HG03342 (cell line): Measurements from ENCODE around the gene SEMA3C.

Experiments used
- ATAC-seq: cut with Tn5 transposase; IDR thresholded peaks from one replicate; pipeline ENCODE4 v1.9.1; 2021; ENCODE audit warnings: mild to moderate bottlenecking, moderate library complexity; ENCODE audit not compliant: unreplicated experiment

Gene SEMA3C

DNA sequence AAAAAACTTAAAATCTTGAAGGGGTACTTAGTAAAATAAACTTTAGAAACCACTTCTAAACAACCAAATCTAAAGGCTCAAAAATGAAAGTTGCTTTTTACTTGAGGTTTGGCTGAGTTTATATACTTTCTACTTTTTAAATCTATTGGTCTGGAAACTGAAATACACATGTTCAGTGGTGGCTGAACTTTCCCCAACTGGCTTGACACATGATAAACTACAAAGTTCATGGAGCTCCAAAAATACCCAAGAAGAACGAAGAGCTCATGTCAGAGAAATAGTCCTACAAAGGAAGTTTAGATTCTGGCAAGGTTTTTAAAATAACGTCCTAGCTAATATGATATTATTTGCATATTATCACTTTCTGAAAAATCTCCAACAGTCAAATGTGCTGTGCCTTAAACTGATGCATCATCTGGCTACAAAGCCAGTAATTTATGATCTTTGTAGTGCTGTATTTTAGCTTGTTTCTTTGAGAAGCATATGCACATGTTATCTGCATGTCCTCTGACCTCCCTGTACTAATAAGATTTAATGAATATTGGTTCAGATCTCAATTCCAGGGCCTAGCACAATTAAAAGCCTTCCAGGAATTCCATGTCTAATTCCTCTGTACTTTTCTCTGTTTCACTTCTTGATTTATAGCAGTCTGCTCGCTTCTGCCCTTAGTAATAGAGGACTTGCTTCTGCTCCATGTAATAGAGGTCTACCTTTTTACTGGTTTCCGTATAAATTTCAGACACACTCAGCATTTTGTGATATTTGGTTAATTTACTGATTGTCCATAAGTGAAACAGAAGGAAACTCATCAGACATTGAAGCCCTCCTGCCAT, 28.2 kb downstream of the SEMA3C start:
- no peak for ATAC-seq

DNA sequence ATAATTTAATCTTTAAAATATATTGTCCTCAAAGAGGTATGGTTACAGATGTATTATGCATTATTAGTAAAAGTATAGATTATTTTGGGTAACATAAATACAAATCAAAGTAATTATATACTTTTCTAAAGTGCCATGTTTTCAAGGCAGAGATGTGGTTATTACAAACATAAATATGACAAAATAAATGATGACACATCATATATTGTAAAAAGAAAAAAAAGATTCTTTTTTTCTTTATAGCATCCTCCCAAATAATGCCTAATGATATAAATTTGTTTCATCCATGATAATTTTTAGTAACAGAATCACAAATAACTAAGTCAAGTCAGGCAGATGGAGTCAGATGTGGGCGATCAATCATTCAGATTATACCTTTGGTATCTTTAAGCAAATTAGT, 29.3 kb downstream of the SEMA3C start:
- no peak for ATAC-seq

DNA sequence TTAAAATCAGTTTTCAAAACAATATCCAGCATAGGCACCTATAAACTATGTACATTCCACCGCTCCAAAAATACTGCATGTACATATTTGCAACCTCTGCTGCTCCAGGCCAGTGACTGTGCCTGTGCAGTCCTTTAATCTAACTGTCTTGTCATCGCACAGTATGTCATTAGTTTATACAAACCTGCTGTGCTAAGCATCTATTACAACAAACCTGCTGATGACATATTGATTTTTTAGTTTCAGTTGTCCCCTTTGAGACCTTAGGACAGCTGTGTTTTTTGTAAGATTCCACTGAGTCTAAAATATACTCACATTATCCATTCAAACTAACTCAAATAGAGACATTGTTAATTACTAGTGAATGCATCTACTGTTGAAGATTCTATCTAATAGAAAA, 33.1 kb downstream of the SEMA3C start:
- ATAC-seq, result no peak

DNA sequence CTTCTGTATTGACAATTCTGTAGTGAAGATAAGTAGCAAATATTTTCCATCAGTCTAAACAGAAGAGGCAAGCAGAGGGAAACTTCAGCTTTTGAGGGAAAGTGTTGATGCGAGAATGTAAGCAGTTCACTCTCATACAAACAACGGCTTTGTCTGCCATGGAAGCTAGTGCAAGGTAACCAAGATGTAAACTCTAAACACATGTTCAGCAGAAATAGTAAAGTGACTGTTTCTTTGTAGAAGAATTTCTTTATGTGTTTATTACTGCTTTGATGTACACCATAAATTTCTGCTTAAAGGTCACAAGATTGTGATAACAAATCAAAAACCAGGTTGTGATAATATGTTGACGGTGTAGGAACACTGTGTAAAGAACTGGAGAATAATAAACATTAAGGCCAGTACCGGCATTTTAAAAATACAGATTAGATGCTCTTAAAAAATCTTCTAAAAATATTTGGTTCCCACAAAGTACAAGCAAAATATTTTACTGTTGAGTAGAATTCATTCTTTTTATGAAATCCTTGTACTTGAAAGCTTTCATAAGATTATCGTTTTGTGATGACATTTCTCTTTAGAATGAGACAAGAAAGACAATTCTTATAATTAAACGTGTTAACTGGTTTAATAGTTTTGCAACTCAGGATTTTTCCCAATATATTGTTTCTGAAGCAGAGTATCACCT, 34.2 kb downstream of the SEMA3C start:
- no peak for ATAC-seq

DNA sequence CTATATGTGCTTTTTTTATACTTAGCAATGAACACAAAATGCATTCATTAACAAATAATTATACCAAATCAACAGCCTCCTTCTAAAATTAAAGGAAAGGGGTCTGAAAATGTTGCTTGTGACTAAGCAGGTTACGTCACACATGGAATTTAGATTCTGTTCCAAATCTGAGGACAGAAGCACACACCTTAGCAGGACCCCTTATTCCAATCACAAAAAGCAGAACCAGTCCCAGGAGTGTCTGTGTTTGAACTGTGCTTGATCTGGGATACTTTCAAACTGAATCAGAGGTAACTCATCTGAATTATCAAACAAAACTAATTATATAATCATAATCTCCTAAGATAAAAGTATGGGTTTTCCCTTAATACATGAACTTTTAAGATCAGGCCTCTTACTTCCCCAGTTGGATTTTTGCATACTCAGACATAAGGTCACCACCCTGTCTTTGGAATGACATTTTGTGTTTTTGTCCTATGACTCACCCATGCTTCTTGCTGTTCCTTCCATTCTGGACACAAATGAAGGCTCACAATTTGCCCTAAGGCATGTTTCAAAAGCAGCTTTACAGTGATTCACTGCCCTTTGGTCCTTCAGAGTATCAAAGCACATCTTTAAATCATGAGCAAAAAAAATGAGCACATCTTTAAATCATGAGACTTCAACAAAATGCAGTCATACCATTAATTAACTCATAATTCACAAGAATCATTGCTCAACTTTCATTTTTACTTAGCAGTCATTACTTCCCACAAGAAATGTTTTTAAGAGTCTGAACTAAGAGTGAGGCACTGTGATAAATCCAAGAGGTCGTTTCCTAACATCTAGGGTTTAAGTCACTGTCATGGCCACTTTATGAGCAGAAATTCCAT, 35.5 kb downstream of the SEMA3C start:
- no peak for ATAC-seq

DNA sequence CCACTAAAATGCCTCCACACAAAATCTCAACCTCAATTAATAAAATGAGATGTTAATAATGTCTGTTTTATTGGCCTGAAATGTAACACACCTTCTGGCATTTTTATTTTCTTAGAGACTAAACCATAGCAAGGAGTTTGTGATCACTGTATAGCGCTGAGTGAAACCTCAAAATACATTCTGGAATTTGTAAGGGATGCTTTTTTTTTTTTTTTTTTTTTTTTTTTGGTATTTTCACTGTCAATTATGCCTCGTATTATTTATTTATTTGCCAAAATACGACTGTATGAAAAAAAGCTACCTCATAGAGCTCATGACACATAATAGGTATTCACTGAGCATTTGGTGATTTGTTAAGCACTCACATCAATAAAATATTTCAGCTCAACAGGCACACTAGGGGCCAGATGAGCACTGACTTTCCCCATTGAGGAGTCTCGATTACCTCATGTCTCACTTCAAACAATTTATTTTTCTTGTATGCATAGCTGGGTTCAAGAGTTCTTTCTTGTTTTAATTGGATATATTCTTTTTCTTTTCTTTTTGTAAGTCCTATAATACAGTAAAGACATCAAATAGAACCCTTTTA, 36.5 kb downstream of the SEMA3C start:
- ATAC-seq, result no peak

DNA sequence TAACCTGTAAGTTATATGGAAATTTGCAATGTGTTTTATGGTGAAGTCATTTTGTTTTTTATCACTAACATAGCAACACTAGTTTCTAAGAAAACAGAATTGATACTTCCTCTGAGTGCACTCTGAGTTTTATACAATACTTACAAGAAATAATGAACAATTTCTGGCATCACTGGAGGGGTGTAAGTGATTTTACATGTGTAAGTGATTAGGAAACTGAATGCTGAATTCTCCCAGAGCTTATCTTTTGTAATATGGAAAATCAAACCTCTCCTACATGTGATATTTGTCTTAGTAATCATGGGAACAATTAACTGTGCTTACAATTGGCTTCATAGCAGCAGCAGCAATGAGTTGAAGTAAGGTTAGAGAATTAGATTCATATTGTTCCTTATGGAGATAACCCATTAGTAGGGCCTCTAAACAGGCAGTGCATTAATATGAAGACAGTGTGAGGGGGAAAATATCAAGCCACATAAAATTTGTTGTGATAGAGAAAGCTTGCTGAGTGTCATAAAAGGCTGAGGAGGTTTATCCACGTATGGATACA, 37.4 kb downstream of the SEMA3C start:
- ATAC-seq, result no peak

DNA sequence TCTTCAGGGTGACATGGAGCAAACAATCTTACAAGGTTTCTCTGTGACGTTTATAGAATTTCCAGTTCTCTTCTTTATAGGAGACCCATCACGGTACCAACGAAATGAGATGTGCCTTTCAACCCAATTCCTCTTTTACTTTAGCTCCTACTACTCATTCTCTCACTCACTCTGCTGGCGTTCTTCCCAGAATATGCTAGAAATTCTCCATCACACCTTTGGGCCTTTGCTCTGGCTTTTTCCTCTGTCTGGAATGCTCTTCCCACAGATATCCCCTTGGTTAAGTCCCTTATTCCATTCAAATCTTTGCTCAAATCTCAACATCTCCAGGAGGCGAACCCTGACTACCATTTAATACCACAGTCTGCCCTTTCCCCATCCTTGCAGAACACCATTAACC, 39.0 kb downstream of the SEMA3C start:
- ATAC-seq, result no peak

DNA sequence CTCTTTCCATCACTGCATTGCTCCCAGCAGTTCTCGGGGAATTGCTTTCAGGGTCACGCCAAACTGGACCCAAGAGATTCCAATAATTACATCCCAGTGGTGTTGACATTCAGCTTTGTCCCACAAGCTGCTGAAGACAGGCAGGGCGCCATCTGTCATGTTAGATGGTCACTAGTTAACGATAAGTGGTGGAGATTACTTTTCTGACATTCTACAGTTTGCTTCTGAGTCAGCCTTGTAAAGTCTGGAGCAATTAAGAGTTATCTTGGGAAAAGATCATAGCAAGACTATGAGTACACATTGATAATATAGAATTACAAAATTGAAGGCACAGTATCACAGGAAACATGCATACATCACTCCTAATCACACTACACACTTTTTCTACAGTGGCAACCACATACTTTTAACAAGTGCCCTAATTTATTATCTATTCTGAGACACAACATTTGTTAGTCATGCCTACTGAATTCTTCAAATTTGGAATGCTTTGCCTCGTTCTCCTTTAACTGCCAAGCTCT, 41.9 kb downstream of the SEMA3C start:
- ATAC-seq, result no peak

DNA sequence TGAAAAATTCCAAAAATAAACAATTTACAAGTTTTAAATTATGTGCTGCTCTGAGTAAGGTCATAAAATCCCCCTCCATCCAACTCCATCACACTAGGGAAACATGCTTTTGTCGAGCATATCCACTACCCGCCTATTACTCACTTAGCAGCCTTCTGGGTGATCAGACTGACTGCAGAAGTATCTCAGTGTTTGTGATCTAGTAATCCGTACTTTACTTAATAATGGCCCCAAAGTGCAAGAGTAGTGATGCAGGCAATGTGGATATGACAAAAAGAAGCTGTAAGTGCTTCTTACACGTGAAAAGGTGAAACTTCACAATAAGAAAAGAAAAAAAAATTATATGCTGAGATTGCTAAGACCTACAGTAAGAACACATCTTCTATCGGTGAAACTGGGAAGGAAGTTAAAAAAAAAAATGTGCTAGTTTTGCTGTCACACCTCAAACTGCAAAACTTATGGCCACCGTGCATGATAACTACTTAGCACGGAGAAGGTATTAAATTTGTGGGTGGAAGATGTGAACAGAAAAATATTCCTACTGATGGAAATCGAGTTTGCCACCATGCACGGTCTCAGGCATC, 43.2 kb downstream of the SEMA3C start:
- no peak for ATAC-seq

DNA sequence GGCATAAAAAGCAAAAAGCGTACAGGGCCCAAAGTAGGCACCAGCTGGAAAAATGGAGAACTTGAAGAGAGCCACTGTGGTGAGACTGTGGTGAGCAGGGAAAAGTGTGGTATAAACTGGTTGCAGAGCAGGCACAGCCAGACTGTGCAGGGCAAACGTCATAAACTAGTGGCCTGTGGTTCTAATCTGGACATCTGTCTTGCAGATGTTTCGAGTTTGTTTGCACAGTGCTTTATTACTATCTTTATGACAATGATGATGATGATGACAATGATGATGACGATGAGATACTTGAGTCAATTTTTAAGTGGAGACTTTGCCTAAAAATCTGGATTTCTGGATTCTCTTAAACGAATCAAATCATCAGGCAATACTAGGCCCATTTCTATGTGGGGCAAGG, 45.7 kb downstream of the SEMA3C start:
- no peak for ATAC-seq

DNA sequence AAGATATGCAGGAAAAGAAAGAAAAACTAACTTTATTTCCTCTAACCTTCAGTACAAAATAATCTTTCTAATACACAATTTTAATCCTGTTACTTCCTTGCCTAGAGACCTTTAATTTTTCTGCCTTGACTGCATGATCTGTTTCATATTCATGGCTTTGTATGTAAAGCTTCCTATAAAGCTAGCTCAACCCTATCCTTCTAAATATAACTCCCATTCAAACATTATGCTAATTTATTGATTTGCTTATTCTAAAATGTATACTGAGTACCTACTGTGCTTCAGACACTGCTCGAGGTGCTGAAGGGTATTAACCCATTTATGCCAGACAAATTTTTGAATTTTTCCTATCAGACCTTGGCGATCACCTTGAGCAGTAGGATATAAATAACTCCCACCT, 47.6 kb downstream of the SEMA3C start:
- no peak for ATAC-seq

DNA sequence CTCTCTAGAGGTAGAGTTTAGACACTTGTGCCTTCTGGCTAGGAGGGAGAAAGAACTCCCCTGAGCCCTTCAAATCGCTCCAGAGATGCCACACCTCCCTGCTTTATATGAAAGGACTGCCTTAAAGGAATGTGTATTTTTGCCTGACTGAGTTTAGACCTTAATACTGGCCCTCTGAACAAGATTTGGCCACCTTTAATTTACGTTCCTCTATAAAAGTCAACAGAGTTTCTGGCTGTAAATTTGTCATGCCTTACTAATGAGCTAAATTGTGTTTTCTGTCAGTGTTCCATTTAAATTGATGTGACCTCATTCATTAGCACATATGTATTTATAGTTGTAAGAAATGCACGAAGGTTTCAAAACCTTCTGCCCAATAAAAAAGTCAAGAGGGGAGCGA, 48.0 kb downstream of the SEMA3C start:
- ATAC-seq, result no peak

DNA sequence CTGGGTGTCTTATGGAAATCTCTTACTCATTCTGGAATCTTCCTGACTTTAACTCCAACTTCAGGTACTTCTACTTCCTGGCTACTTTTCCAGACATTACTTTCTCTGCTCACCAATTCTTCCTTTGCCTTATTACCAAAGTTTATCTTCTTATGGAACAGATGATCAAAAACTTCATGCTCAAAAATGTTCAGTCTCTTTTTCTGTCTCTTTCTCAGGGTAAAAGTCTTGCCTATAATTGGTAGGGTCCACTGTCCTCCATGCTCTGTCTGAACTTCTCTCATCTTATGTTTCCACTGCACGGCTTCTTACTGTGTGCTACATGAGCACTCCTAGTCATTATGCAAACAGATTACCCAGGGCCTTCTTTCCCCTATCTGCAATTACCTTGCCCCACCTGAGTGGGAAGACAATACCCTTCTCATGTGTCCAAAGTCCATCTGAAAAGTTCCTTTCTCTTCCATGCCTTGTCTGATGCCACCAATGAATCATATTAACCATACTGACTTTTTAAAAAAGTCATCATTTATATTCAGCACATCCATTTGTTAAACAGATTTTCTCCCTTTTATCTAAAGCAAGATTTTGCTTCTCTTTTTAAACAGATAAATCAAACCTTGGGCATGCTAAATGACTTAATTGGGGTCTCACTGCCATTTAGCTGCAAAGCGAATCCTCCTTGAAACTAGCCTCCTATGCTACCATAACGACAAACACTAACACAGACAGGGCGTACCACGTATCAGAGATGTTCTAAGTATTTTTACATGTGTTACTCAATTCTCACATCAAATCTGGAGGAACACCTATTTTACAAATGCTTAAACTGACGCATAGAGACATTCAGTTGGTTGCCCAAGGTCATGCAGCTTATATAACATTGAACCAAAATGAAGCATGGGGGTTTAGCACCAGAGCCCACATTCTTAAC, 48.8 kb downstream of the SEMA3C start:
- no peak for ATAC-seq

DNA sequence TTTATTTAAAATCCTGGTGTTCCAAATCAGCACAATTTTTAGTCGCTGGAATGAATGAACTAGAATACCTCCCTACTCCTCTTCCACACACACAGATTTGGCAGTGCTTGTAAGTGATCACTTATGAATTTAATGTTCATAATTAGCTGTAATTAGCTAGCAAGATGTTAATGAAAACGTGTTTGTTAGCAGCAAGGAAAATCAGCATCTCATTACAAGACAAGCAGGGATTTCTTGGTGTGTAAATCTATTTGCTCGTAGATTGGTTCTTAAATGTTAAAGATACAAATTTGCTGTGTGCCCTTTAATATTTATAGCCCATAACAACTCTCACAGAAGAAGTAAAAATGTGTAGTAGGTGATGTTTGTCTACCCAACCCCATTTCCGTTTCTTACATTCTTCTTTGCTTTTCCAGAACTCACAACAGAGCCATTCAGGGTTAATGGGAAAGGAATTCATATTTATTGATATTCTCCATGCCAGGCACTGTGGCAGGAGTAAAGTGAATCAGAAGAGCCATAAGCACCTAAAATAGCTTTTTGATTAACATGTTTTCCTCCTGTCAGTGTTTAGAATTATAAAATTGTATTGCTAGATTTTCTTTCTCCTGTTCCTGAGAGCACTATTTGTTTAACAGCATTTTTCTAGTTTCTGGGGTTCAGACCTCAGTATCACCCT, 49.6 kb downstream of the SEMA3C start:
- ATAC-seq, result no peak

DNA sequence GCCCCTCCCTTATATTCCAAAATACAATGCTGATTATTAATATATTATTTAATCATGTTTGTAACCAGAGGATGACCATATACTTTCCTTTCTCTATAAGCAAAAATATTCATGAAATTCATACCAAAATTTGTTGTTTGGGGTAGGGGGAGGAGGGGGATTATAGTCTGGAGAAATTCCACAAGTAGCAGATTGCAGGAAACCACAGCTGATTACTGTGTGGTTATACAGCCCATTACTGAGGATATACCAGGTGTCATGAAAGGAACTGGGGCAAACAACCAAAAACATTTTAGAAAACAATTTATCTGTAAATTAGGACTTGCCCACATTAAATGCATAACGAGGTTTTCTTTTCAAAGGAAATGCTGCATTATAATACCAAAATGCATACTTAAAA, 50.3 kb downstream of the SEMA3C start:
- ATAC-seq, result no peak

DNA sequence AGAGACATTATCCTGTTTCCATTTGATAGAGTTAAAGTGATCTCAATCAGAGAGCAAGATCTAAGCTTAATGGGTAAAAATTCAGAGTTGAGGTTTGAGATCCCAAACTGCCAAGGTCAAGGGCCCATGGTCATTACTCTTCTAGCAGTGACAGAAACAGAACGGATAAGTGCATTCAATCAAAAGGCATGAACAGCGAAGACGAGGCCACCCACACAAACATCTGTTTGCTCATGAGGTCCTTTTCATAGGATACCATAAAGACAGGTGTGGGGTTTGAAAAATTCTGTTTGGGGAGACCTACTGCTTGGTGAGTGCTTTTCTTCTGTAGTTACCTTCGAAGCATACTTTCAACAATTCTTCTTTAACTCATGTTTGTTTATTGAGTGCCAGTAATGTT, 58.3 kb downstream of the SEMA3C start:
- no peak for ATAC-seq

DNA sequence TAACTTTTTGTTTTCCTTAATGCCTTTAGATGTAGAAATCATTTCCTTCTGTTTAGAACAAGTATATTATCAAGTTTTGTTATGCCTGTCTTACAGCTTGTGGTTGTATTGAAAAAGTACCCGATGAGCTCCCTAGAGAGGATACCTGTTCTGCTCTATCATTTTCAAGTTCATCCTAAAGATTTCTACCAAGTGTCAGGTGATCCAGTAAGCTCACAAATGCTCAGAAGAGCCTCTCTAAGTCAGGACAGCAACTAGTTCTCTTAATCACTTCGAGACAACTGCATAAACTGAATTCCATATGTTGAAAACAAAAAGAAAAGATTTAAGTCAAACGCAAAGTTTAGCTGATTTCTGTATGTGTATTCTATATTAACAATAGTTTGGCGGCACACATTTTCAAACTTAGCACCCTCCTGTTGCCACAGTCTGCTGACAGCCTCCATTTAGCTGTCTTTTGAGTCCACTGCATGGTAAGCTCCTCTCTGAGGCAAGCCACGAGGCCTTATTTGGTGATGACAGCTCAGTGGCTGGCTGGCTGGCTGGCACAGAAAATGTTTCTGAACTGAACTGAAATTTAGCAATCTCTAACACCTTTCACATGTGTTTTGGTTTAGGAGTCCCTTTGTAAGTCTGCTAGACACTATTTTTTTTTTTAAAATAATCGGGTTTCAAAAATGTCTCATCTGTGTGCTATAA, 59.4 kb downstream of the SEMA3C start:
- no peak for ATAC-seq
